GM19351 (cell line): ENCODE data around the gene GCFC2.
"Not testable (repeated sequence)": the region's sequence is repeated elsewhere in the genome, so short reads cannot be mapped to it uniquely, and the experiment has no call there.

Source experiments
- ATAC-seq: cut with Tn5 transposase; IDR thresholded peaks from one replicate; pipeline ENCODE4 v1.9.1; 2021; ENCODE audit warnings: mild to moderate bottlenecking, moderate library complexity; ENCODE audit not compliant: unreplicated experiment

The GCFC2 gene

GRCh38 chr2:75710577-75711253 is at the start of gene GCFC2:
TSS of gene GCFC2 (minus strand) at chr2:75710915. CDS start at chr2:75710855, 60 bp downstream.
- peak; percentile 88 for ATAC-seq

GRCh38 chr2:75752828-75753227 is 42.1 kb upstream of the GCFC2 start:
- ATAC-seq, result no peak

GRCh38 chr2:75751824-75752468 is 41.2 kb upstream of the GCFC2 start:
- ATAC-seq, result peak; percentile 6

DNA sequence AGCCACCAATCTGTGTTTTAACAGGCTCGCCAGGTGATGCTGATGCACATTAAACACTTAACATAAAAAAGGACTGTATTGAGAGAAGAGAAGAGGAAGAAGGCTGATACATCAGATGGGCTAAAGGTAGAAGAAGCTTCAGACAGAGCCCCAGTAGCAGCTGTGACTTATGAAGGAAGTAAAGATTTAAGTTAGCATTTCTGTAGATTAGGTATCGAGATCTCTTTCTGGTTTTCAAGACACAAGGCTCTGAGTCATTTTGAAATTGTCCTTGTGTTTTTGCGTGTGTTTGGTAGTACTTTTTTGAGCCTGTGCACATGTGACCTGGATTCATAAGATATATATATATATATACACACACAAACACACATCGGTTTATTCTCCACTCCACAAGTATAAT is 40.6 kb upstream of the GCFC2 start:
- ATAC-seq, result peak; percentile 89

- no peak for ATAC-seq
Observed at GRCh38 chr2:75737961-75738360, 27.2 kb upstream of the GCFC2 start.

GRCh38 chr2:75736276-75736675 is 25.6 kb upstream of the GCFC2 start:
- no peak for ATAC-seq

- no peak for ATAC-seq
Observed at GRCh38 chr2:75729861-75730260, 19.1 kb upstream of the GCFC2 start.

- ATAC-seq, result no peak
Observed at GRCh38 chr2:75728614-75729419, 18.1 kb upstream of the GCFC2 start.

- no peak for ATAC-seq
Observed at GRCh38 chr2:75722687-75723086, 12.0 kb upstream of the GCFC2 start.

DNA sequence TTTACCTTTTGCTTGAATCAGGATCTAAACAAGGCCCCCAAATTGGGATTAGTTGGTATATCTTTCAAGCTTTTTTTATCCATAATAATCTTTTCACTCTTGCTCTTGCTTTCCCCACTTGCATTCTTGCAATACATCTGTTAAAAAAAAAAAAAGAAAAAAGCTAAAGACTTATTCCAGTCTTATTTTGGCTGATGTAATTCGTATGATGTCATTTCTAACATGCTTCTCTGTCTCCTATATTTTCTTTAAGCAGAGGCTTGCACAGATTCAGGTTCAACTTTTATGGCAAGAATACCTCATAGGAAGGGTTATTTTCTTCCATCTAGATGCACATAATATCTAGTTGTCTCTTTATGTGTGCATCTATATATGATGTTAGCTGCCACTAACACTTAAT is 9.8 kb upstream of the GCFC2 start:
- no peak for ATAC-seq

- ATAC-seq, result no peak
Observed at GRCh38 chr2:75719616-75720015, 8.9 kb upstream of the GCFC2 start.

GRCh38 chr2:75716406-75716805 is 5.7 kb upstream of the GCFC2 start:
- no peak for ATAC-seq

DNA sequence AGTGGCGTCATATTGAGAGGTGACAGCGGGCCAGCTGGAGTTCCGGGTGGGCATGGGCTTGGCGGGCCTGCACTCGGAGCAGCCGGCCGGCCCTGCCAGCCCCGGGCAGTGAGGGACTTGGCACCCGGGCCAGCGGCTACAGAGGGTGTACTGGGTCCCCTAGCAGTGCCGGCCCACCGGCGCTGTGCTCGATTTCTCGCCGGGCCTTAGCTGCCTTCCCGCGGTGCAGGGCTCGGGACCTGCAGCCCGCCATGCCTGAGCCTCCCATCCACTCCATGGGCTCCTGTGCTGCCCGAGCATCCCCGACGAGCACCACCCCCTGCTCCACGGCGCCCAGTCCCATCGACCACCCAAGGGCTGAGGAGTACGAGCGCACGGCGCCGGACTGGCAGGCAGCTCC is 875 bp upstream of the GCFC2 start:
- not testable (repeated sequence) for ATAC-seq

DNA sequence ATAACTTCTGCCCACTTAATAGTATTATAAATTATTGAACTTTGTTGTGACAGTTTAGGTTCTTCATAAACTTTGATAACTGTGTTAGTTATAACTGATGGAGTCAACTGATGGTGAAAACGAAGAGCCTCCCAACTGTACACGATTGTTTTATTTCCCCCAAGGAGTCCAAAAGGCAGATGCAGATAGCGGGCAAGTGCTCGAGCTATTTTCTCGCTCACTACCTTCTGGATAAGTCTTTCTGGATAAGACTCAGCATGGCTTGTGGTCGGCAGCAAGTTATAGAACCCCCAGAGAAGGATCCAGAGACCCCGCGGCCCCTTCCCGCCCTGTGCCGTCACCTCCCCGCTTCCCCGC is 517 bp downstream of the GCFC2 start:
- no peak for ATAC-seq

- ATAC-seq, result no peak
Observed at GRCh38 chr2:75709297-75709696, 1.4 kb downstream of the GCFC2 start.

DNA sequence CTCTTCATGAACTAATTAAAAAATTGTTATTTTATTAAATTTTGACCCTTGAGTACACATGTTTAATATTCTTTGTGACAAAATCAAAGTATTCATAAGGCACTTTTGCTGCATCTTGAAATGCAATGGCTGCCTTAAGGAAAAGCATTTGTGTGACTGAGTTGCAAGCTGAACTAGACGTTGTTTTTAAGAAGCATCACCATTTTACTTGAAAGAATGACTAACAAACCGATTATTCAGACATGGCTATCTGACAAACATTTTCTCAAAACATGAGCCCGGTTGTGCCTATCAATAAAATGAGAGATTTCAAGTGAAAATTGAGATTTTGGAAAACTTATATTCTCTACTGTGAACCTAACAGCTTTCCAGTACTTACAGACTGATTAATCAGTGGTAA is 2.8 kb downstream of the GCFC2 start:
- no peak for ATAC-seq

GRCh38 chr2:75705921-75706320 is 4.8 kb downstream of the GCFC2 start:
- no peak for ATAC-seq

DNA sequence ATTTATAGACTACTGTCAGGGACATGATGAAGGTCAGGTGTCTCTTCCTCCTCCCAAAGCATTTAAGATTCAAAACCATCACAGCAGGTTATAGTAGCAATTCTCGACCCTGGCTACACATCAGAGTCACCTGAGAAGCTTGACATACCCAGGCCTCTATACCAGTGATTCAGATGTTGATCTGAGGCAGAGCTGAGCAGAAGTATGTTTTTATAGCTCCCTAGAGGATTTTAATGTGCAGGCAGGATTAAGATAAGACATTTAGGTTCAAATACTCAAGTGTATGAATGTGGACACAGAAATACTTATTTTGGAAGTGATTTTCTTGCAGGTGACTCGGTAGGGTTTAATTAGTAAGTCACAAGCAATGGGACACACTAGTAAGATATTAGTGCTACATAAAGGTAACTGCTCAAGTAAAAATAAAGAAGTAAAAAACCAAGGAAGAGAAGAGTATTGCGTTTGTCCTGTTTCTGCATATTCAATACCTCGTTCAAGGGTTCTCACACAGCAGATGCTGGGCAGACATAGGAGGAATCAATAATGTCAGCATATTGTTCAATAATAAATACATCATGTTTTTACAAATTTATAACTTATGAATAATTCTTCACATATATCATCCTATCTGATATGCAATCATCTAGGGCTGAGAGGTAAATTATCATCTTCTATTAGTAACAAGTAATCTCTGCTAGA is 7.0 kb downstream of the GCFC2 start:
- no peak for ATAC-seq

DNA sequence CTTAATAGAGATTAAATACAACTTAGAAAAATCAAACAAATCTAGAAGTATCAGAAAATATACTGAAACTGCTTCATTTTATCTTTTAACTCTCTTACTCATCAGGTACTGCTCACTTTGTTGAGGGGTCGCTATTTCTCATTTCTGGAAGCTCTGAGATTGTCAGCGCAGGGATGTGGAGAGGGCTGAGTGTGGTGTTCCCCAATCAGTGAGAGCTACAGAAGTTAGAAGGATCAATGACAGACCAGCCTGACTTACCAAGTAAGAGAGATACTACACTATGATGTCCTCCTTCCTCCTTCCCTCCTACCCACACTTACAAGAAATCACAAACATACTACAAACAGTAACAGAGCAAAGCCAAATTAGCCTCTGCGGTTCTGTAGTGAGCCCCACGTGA is 8.1 kb downstream of the GCFC2 start:
- no peak for ATAC-seq

GRCh38 chr2:75698918-75699317 is 11.8 kb downstream of the GCFC2 start:
- ATAC-seq, result no peak

GRCh38 chr2:75688196-75688595 is 22.5 kb downstream of the GCFC2 start:
- ATAC-seq, result no peak
